Measurements from ENCODE around the gene INSIG2. TPM values are rescaled to one million over a fixed set of nuclear protein-coding genes. Genes with fewer than 3 reads are reported as not detected.

INSIG2 gene
- total and polyA plus RNA-seq, 8 donors, result 31.5 to 56.6 (median 37.9) TPM

DNA sequence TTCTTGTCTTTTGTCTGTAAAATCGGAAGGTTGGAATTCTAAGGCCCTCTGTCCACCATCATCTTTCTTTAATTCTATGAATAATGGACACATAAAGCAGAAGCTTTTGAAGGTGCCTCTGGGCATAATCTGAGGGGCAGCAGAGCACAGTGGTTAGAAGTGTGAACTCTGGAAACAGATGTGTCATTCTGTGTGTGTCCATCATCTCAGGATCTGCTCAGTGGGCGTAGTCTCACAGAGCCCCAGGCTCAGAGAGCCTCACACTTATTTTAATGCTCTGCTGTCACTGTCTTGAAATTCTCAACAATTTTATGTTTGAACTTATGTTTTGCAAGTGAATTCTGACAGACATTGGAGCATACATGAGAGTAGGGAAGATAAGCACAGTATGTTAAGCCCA lies 43.4 kb upstream of the INSIG2 start:
- ATAC-seq, result no peak
- TF ChIP-seq, protein P1, sequence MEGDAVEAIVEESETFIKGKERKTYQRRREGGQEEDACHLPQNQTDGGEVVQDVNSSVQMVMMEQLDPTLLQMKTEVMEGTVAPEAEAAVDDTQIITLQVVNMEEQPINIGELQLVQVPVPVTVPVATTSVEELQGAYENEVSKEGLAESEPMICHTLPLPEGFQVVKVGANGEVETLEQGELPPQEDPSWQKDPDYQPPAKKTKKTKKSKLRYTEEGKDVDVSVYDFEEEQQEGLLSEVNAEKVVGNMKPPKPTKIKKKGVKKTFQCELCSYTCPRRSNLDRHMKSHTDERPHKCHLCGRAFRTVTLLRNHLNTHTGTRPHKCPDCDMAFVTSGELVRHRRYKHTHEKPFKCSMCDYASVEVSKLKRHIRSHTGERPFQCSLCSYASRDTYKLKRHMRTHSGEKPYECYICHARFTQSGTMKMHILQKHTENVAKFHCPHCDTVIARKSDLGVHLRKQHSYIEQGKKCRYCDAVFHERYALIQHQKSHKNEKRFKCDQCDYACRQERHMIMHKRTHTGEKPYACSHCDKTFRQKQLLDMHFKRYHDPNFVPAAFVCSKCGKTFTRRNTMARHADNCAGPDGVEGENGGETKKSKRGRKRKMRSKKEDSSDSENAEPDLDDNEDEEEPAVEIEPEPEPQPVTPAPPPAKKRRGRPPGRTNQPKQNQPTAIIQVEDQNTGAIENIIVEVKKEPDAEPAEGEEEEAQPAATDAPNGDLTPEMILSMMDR (IDR thresholded peaks at IDR 0.05), result no peak
- Histone ChIP-seq H3K9me3 (no peaks in the 10 kb centered on the region), H3K27ac (no peak overlapping the region), H3K4me3 (no peak overlapping the region), H3K4me1 (peaks cover 3 to 19% of the 10 kb centered on the region in 2 donors), H3K27me3 (peaks cover 0 to 40% of the 10 kb centered on the region in 2 donors), H3K36me3 (no peaks in the 10 kb centered on the region)
- intact Hi-C loops (cut with DNase I), result loop anchor here in 1 of 2 donors (10.0 kb wide), 1 partner anchor 820 kb away; no protein-coding TSS in a partner anchor
- no peak for DNase-seq

DNA sequence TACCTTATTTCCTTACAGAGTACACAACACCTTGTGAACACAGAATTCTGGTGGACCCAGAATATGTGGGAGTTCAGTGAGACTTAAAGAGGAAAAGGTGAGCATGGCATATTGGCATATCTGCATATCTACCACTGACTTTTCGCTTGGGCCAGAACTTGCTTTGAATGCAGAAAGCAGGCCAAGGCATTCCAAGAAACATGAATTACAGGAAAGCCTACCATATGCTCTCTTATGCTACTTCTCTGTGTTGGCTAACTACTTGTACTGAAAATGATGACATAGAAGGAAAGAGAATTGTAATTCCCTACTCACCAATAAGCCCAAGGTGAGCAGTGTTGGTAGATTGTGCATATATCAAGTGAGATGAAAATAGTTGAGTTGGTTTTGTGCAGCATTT lies 43.0 kb upstream of the INSIG2 start:
- intact Hi-C loops (cut with DNase I), result loop anchor here in 1 of 2 donors (10.0 kb wide), 1 partner anchor 820 kb away; no protein-coding TSS in a partner anchor
- H3K4me3 ChIP-seq, result no peak overlapping the region
- no peaks in the 10 kb centered on the region for H3K9me3 ChIP-seq
- ATAC-seq, result no peak
- TF ChIP-seq, protein P1 (IDR thresholded peaks at IDR 0.05), result no peak
- peaks cover 0 to 42% of the 10 kb centered on the region in 2 donors for H3K27me3 ChIP-seq
- DNase-seq, result no peak
- no peaks in the 10 kb centered on the region for H3K36me3 ChIP-seq
- H3K27ac ChIP-seq, result no peak overlapping the region
- peaks cover 3 to 23% of the 10 kb centered on the region in 2 donors for H3K4me1 ChIP-seq

DNA sequence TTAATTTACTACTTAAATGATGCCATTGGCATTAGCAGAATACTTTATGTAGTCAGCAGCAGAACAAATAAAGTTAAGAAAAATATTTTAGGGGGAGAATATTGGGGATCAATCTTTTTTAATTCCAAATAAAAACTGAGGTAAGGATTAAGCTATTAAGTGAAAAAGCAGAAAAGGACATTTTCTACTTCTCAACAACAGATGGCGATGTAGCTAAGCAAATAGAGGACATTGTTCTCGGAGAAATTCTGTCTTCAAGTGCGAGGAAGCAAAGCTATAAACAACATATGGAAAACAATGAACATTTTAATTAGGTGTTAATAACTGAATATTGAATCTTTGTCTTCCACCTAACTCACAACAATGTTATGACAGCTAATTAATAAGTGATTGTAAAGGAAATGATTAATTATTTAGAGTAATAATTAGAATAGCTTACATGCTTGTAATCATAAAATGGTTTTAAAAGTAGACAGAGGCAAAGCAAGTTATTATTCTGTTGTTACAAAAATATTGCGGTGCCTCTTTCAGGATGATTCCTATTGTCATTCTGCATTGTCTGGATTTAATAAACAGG lies 41.5 kb upstream of the INSIG2 start:
- no peaks in the 10 kb centered on the region for H3K36me3 ChIP-seq
- DNase-seq (peak in 2 of 4 donors; percentile 23 to 40), ATAC-seq (peak; percentile 95)
- H3K27ac ChIP-seq, result no peak overlapping the region
- intact Hi-C loops (cut with DNase I), result loop anchor here in 1 of 2 donors (10.0 kb wide), 1 partner anchor 818 kb away; no protein-coding TSS in a partner anchor
- TF ChIP-seq, protein P1 (IDR thresholded peaks at IDR 0.05), result peak; percentile 47 to 73
- peaks cover 3 to 23% of the 10 kb centered on the region in 2 donors for H3K4me1 ChIP-seq
- peaks cover 3 to 31% of the 10 kb centered on the region in 2 donors for H3K27me3 ChIP-seq
- H3K4me3 ChIP-seq, result no peak overlapping the region
- H3K9me3 ChIP-seq, result no peaks in the 10 kb centered on the region

DNA sequence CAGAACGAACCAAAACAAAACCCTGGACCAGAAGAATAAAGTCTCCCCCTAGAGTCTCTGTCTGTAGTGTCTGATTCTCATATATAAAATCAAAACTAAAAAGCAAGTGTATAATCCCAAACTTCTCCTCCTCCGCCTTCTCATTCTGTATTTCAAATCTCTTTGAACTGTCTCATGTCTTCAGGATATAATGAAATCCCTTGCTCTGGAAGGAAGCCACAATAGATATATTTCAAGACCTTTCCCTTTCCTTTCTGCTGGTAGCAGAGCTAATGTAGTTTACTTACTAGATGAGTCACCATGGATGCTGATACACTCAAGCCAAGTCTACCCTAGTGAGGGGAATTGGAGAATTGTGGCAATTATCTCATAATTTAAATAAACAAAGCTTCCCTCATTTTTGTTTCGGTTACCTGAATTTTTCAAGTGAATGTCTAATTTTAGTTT lies 40.9 kb upstream of the INSIG2 start:
- Histone ChIP-seq H3K27me3 (peaks cover 5 to 29% of the 10 kb centered on the region in 2 donors), H3K4me1 (peaks cover 3 to 23% of the 10 kb centered on the region in 2 donors), H3K4me3 (no peak overlapping the region), H3K9me3 (no peaks in the 10 kb centered on the region), H3K36me3 (no peaks in the 10 kb centered on the region), H3K27ac (no peak overlapping the region)
- intact Hi-C loops (cut with DNase I), result loop anchor here in 1 of 2 donors (10.0 kb wide), 1 partner anchor 817 kb away; no protein-coding TSS in a partner anchor
- TF ChIP-seq, protein P1 (IDR thresholded peaks at IDR 0.05), result no peak
- peak; percentile 91 for ATAC-seq
- DNase-seq, result no peak

DNA sequence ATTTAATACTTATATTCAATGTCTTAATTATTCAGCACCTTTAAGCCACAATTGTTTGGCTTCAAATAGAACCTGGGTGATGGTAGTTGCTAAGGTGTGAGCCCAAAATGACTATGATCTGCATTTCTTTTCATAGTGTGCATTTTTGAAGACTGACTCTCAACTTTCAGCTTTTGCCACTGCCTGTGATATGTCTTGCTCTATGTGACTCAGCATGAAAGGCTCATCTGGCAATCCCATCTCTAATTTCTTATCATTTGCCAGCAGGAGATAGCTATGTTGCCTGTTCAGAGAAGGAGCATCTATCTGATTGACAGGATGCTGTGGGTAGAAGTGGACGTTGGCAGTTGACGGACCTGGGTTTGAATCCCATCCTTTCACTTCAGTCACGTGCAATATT lies 39.9 kb upstream of the INSIG2 start:
- DNase-seq, result no peak
- Histone ChIP-seq H3K27me3 (peaks cover 7 to 29% of the 10 kb centered on the region in 2 donors), H3K36me3 (no peaks in the 10 kb centered on the region), H3K4me1 (peaks cover 3 to 23% of the 10 kb centered on the region in 2 donors), H3K4me3 (no peak overlapping the region), H3K27ac (no peak overlapping the region), H3K9me3 (no peaks in the 10 kb centered on the region)
- TF ChIP-seq, protein P1 (IDR thresholded peaks at IDR 0.05), result no peak
- no peak for ATAC-seq
- intact Hi-C loops (cut with DNase I), result loop anchor here in 1 of 2 donors (10.0 kb wide), 1 partner anchor 816 kb away; no protein-coding TSS in a partner anchor

Measured in left lung (tissue), 10 donors.